ENCODE data around the gene CNTF. TPM values are rescaled to one million over a fixed set of nuclear protein-coding genes. Genes with fewer than 3 reads are reported as not detected.
A peak's percentile ranks its signal among the peaks of the same experiment; 100 is the strongest.

Gene CNTF
- polyA plus RNA-seq, 1 of the 3 experiments (the other 2 are of a cell fraction) = 0.87 TPM

DNA sequence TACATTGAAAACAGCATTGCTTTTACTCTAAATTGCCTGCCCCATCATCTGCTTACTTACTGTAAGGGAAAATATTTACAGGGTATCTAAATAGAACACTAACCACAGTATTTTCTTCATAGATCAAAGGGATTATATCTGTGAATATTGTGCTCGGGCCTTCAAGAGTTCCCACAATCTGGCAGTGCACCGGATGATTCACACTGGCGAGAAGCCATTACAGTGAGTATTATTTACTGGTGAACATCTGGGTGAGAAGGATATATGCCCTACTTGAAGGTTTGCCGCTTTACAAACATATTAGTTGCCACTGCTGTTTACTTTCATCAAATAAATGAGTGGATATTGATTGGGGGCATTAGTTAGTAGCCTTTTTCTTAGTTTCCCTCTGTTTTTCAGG lies 5.9 kb upstream of the CNTF start (continued):
- TF ChIP-seq, protein P1, sequence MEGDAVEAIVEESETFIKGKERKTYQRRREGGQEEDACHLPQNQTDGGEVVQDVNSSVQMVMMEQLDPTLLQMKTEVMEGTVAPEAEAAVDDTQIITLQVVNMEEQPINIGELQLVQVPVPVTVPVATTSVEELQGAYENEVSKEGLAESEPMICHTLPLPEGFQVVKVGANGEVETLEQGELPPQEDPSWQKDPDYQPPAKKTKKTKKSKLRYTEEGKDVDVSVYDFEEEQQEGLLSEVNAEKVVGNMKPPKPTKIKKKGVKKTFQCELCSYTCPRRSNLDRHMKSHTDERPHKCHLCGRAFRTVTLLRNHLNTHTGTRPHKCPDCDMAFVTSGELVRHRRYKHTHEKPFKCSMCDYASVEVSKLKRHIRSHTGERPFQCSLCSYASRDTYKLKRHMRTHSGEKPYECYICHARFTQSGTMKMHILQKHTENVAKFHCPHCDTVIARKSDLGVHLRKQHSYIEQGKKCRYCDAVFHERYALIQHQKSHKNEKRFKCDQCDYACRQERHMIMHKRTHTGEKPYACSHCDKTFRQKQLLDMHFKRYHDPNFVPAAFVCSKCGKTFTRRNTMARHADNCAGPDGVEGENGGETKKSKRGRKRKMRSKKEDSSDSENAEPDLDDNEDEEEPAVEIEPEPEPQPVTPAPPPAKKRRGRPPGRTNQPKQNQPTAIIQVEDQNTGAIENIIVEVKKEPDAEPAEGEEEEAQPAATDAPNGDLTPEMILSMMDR (IDR thresholded peaks at IDR 0.05) = no peak
- TF ChIP-seq, protein P2, sequence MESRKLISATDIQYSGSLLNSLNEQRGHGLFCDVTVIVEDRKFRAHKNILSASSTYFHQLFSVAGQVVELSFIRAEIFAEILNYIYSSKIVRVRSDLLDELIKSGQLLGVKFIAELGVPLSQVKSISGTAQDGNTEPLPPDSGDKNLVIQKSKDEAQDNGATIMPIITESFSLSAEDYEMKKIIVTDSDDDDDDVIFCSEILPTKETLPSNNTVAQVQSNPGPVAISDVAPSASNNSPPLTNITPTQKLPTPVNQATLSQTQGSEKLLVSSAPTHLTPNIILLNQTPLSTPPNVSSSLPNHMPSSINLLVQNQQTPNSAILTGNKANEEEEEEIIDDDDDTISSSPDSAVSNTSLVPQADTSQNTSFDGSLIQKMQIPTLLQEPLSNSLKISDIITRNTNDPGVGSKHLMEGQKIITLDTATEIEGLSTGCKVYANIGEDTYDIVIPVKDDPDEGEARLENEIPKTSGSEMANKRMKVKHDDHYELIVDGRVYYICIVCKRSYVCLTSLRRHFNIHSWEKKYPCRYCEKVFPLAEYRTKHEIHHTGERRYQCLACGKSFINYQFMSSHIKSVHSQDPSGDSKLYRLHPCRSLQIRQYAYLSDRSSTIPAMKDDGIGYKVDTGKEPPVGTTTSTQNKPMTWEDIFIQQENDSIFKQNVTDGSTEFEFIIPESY (IDR thresholded peaks at IDR 0.05; ENCODE audit: borderline replicate concordance, low read depth) = no peak
- no peak for TF ChIP-seq POLR2AphosphoS5 (IDR thresholded peaks at IDR 0.05; ENCODE audit: low read depth, low read length)
- no peak for TF ChIP-seq RCOR1 (IDR thresholded peaks at IDR 0.05; ENCODE audit: low read length)
- TF ChIP-seq JUND (IDR thresholded peaks at IDR 0.05) = peak; percentile 24; the same call in 1 of the 2 replicates
- TF ChIP-seq TEAD4 (IDR thresholded peaks at IDR 0.05; ENCODE audit: borderline replicate concordance, insufficient read depth) = no peak
- TF ChIP-seq, protein P3, sequence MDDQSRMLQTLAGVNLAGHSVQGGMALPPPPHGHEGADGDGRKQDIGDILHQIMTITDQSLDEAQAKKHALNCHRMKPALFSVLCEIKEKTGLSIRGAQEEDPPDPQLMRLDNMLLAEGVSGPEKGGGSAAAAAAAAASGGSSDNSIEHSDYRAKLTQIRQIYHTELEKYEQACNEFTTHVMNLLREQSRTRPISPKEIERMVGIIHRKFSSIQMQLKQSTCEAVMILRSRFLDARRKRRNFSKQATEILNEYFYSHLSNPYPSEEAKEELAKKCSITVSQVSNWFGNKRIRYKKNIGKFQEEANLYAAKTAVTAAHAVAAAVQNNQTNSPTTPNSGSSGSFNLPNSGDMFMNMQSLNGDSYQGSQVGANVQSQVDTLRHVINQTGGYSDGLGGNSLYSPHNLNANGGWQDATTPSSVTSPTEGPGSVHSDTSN (IDR thresholded peaks at IDR 0.05) = no peak
- TF ChIP-seq, protein P4, sequence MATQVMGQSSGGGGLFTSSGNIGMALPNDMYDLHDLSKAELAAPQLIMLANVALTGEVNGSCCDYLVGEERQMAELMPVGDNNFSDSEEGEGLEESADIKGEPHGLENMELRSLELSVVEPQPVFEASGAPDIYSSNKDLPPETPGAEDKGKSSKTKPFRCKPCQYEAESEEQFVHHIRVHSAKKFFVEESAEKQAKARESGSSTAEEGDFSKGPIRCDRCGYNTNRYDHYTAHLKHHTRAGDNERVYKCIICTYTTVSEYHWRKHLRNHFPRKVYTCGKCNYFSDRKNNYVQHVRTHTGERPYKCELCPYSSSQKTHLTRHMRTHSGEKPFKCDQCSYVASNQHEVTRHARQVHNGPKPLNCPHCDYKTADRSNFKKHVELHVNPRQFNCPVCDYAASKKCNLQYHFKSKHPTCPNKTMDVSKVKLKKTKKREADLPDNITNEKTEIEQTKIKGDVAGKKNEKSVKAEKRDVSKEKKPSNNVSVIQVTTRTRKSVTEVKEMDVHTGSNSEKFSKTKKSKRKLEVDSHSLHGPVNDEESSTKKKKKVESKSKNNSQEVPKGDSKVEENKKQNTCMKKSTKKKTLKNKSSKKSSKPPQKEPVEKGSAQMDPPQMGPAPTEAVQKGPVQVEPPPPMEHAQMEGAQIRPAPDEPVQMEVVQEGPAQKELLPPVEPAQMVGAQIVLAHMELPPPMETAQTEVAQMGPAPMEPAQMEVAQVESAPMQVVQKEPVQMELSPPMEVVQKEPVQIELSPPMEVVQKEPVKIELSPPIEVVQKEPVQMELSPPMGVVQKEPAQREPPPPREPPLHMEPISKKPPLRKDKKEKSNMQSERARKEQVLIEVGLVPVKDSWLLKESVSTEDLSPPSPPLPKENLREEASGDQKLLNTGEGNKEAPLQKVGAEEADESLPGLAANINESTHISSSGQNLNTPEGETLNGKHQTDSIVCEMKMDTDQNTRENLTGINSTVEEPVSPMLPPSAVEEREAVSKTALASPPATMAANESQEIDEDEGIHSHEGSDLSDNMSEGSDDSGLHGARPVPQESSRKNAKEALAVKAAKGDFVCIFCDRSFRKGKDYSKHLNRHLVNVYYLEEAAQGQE (IDR thresholded peaks at IDR 0.05; ENCODE audit: low read depth, low read length) = no peak
- TF ChIP-seq EP300 (IDR thresholded peaks at IDR 0.05; ENCODE audit: borderline replicate concordance in 1 of 2, low read depth in 1 of 2, low read length in 1 of 2) = no peak
- TF ChIP-seq SIN3A (IDR thresholded peaks at IDR 0.05; ENCODE audit: borderline replicate concordance, low read depth, low read length) = no peak
- TF ChIP-seq, protein P5, sequence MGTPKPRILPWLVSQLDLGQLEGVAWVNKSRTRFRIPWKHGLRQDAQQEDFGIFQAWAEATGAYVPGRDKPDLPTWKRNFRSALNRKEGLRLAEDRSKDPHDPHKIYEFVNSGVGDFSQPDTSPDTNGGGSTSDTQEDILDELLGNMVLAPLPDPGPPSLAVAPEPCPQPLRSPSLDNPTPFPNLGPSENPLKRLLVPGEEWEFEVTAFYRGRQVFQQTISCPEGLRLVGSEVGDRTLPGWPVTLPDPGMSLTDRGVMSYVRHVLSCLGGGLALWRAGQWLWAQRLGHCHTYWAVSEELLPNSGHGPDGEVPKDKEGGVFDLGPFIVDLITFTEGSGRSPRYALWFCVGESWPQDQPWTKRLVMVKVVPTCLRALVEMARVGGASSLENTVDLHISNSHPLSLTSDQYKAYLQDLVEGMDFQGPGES (IDR thresholded peaks at IDR 0.05; ENCODE audit: low read depth, low read length) = no peak
- TF ChIP-seq CHD2 (IDR thresholded peaks at IDR 0.05; ENCODE audit: low read length, partially characterized antibody) = no peak

Data from SK-N-SH (cell line).